Smooth muscle cell (in vitro differentiated cells): ENCODE data around the gene TMBIM1. TPM values are rescaled to one million over a fixed set of nuclear protein-coding genes. Genes with fewer than 3 reads are reported as not detected.

Experiments used
- DNase-seq: peaks from one replicate; lab custom pipeline; 2025; ENCODE audit not compliant: unreplicated experiment; lab: John Stamatoyannopoulos, UW
- H2AFZ ChIP-seq: fragments of 200-600 bp; sonication (generic); 2 replicates; pipeline ENCODE4 v1.6.0; 2016; ENCODE audit warnings: antibody characterized with exemption, low read depth, mild to moderate bottlenecking
- H3F3A ChIP-seq: fragments of 200-600 bp; sonication (generic); 2 replicates; pipeline ENCODE4 v1.6.0; 2017; ENCODE audit warnings: antibody characterized with exemption, low read depth
- H3K27ac ChIP-seq: fragments of 200-600 bp; sonication (generic); 2 replicates; pipeline ENCODE4 v1.5.1; 2016; ENCODE audit warnings: low read depth, mild to moderate bottlenecking
- H3K27me3 ChIP-seq: fragments of 200-600 bp; sonication (generic); 2 replicates; pipeline ENCODE4 v1.6.1; 2016; ENCODE audit warnings: low read depth, mild to moderate bottlenecking
- H3K36me3 ChIP-seq: fragments of 200-600 bp; sonication (generic); 2 replicates; pipeline ENCODE4 v1.5.1; 2016; ENCODE audit warnings: low read depth
- H3K4me1 ChIP-seq: fragments of 200-600 bp; sonication (generic); 2 replicates; pipeline ENCODE4 v1.5.1; 2016; ENCODE audit warnings: low read depth
- H3K4me2 ChIP-seq: fragments of 200-600 bp; sonication (generic); 2 replicates; pipeline ENCODE4 v1.6.0; 2016; ENCODE audit warnings: mild to moderate bottlenecking
- H3K4me3 ChIP-seq: fragments of 200-600 bp; sonication (generic); 2 replicates; pipeline ENCODE4 v1.5.1; 2016; ENCODE audit warnings: mild to moderate bottlenecking
- H3K79me2 ChIP-seq: fragments of 200-600 bp; sonication (generic); 2 replicates; pipeline ENCODE4 v1.6.0; 2016; ENCODE audit warnings: low read depth, mild to moderate bottlenecking
- H3K9ac ChIP-seq: fragments of 200-600 bp; sonication (generic); 2 replicates; pipeline ENCODE4 v1.6.0; 2016; ENCODE audit warnings: low read depth
- H3K9me3 ChIP-seq: fragments of 200-600 bp; sonication (generic); replicated peaks from 2 replicates; pipeline ENCODE4 v1.5.1; 2016; ENCODE audit warnings: low read depth
- H4K20me1 ChIP-seq: fragments of 200-600 bp; sonication (generic); 2 replicates; pipeline ENCODE4 v1.6.0; 2016; ENCODE audit warnings: low read depth
- CTCF ChIP-seq: fragments of 200-600 bp; sonication (generic); IDR thresholded peaks from 2 replicates; pipeline ENCODE4 v1.5.1; 2017; ENCODE audit warnings: borderline replicate concordance, mild to moderate bottlenecking, antibody characterized with exemption; ENCODE audit not compliant: insufficient read depth, poor library complexity, severe bottlenecking
- WGBS: methylation state at CpG from one replicate; pipeline ENCODE4 v1.1.7; 2016; ENCODE audit warnings: low lambda C conversion rate; 5-methylcytosine and 5-hydroxymethylcytosine counted together
- polyA plus RNA-seq: library from polyadenylated mRNA; unstranded; fragments of >200 nt; fragmentation: Nextera tagmentation; extraction: Ambion mirVana; gene quantifications from 2 replicates; pipeline ENCODE4 v1.2.1, GENCODE V29; 2016
- total RNA-seq: library from RNA; depleted of rRNA; stranded (reverse); fragments of >200 nt; gene quantifications from 2 replicates; pipeline ENCODE4 v1.2.3, GENCODE V29; 2014

Gene TMBIM1
- total and polyA plus RNA-seq, 2 experiments from 2014 or later, result 109 to 121 TPM

DNA sequence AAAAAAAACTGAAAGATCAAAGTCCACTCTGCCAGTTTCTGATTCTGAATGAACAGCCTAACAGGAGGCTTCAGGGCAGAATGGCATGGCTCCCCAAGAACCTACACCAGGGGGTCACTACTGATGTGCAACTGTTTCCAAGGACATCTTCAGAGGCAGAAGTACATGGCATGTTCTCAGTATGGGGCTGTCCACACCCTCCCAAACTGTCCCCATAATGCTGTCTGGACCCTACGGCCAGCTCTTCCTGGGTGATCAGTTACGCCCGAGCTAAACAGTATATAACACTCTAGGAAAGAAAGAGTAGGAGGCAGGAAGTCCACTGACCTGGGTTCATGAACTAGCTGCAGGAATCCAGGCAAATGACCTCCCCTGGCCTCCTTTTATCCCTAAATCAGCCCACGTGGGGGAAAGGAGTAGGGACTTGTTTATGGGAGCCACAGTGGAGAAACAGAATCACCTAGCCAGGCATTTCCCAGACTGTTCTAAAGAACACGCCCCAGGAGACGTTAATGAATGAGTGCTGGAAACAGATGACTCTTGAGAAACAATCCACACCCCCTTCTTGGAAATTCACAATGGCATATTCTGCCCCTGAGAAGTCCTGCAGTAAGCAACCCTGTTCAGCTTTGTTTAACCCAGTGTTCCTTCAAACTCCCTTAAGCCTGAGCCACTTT is 2.5 kb downstream of the TMBIM1 start:
- Histone ChIP-seq H3K9ac (peak overlapping the region; percentile 73), H3K9me3 (no peaks in the 10 kb centered on the region), H4K20me1 (no peaks in the 10 kb centered on the region), H3K4me2 (peak overlapping the region; percentile 94), H3K4me3 (peak overlapping the region; percentile 64), H3K27me3 (no peaks in the 10 kb centered on the region), H3K36me3 (no peaks in the 10 kb centered on the region), H3K4me1 (peaks cover 41% of the 10 kb centered on the region), H2AFZ (no peak overlapping the region), H3K27ac (peak overlapping the region; percentile 100), H3F3A (peaks cover 42% of the 10 kb centered on the region), H3K79me2 (peaks cover 74% of the 10 kb centered on the region)
- no peak for DNase-seq
- 31% methylated on average over 6 of the region's 6 CpGs for WGBS
- TF ChIP-seq CTCF, result no peak

DNA sequence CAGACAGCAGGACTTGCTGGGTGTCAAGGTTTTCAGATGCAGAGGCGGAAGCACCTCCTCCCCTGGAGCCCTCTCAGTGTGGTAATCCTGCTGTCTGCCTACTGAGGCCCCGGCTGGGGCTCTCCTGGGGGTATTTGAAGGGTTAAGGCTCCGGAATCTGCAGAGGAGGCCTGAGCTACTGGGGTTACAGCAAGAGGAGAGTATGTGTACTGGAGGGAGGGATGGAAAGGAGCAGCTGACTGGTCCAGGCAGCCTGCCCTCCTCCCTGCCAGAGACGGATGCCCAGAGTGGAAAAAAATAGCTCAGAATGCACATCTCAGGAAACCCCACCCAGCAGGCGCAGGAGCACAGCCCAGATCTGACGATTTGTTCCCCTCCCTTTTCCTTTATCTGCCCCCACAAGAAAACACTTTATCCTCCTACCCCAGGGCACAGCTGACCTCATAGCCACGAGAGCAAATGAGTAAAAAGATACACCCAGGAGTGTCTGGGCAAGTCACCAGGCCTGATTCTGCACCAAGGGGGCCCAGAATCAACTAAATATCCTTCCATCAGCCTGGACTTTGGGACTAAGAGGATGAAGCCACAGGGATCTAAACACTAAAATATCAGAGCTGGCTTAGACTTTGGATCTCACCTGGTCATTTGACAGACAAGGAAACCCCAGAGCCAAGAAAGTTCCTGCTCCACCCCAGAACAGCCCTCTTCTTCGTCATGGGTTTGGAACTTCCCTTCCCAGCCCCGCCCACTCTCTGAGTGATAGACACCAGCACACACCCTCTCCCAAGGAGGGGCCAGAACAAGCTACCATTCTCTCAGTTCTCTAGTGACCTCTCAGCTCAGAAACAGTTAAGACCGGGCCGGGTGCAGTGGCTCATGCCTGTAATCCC is 5.5 kb downstream of the TMBIM1 start:
- H3K27me3 ChIP-seq, result no peaks in the 10 kb centered on the region
- no peak overlapping the region for H2AFZ ChIP-seq
- peak overlapping the region; percentile 39 for H3K4me3 ChIP-seq
- H3K4me2 ChIP-seq, result peak overlapping the region; percentile 86
- 2% methylated on average over 11 of the region's 11 CpGs for WGBS
- no peaks in the 10 kb centered on the region for H3K9me3 ChIP-seq
- H3F3A ChIP-seq, result peaks cover 51% of the 10 kb centered on the region
- peak overlapping the region; percentile 100 for H3K27ac ChIP-seq
- H3K4me1 ChIP-seq, result peaks cover 47% of the 10 kb centered on the region
- no peaks in the 10 kb centered on the region for H3K36me3 ChIP-seq
- TF ChIP-seq CTCF, result no peak
- DNase-seq, result peak; percentile 65
- peaks cover 81% of the 10 kb centered on the region for H3K79me2 ChIP-seq
- peak overlapping the region; percentile 98 for H3K9ac ChIP-seq
- peaks cover 10% of the 10 kb centered on the region for H4K20me1 ChIP-seq

GRCh38 chr2:218285604-218286003 is 6.7 kb downstream of the TMBIM1 start:
- Histone ChIP-seq H3K79me2 (peaks cover 80% of the 10 kb centered on the region), H3K9ac (peak overlapping the region; percentile 98), H3K36me3 (no peaks in the 10 kb centered on the region), H3K4me1 (peaks cover 36% of the 10 kb centered on the region), H4K20me1 (peaks cover 10% of the 10 kb centered on the region), H2AFZ (no peak overlapping the region), H3K9me3 (no peaks in the 10 kb centered on the region), H3K27ac (peak overlapping the region; percentile 100), H3K4me2 (peak overlapping the region; percentile 86), H3F3A (peaks cover 48% of the 10 kb centered on the region), H3K27me3 (no peaks in the 10 kb centered on the region), H3K4me3 (peak overlapping the region; percentile 39)
- TF ChIP-seq CTCF, result no peak
- WGBS, result 88% methylated on average over 6 of the region's 6 CpGs
- no peak for DNase-seq
